AG04450 (cell line): Measurements from ENCODE around the gene CDKAL1. TPM values are rescaled to one million over a fixed set of nuclear protein-coding genes. Genes with fewer than 3 reads are reported as not detected.

ENCODE experiments used
- CTCF ChIA-PET: fragments of 300-600, 350-600 bp; formaldehyde crosslinking; extraction: SDS; loops from one replicate; lab custom pipeline; 2022; ENCODE audit warnings: antibody characterized with exemption, inconsistent platforms; lab: Charles Lee
- POLR2A ChIA-PET: fragments of 350-600 bp; formaldehyde crosslinking; extraction: SDS; loops from one replicate; lab custom pipeline; 2021; ENCODE audit warnings: antibody characterized with exemption, inconsistent platforms; lab: Yijun Ruan, JAX
- DNase-seq: peaks from one replicate; pipeline ENCODE4 v3.0.0-alpha.2; 2011; ENCODE audit warnings: low read depth, low spot score
- H3K27ac ChIP-seq: one replicate; pipeline ENCODE4 v1.5.1; 2012; ENCODE audit warnings: low read depth, low read length, control low read depth
- H3K27me3 ChIP-seq: one replicate; pipeline ENCODE4 v1.6.0; 2012; ENCODE audit warnings: low read length; ENCODE audit not compliant: control insufficient read depth, insufficient read depth
- H3K4me3 ChIP-seq: 2 replicates; pipeline ENCODE4 v1.5.1; 2011; ENCODE audit warnings: mild to moderate bottlenecking, low read depth, low read length, control low read depth
- H3K9me3 ChIP-seq: 2 replicates; pipeline ENCODE4 v1.5.1; 2012; ENCODE audit warnings: low read length; ENCODE audit not compliant: control insufficient read depth, insufficient read depth
- polyA plus RNA-seq: library from polyadenylated mRNA; depleted of rRNA; stranded (reverse); fragments of >200 nt; gene quantifications from 2 replicates; pipeline ENCODE4 v1.2.3, GENCODE V29; 2011
- TF ChIP-seq, protein P1 (sequence below): IDR thresholded peaks from 2 replicates; pipeline ENCODE4 v1.5.1; 2011; ENCODE audit warnings: low read depth, low read length, control low read depth, inconsistent platforms

The CDKAL1 gene
- polyA plus RNA-seq, 1 experiment: 9.2 TPM

DNA sequence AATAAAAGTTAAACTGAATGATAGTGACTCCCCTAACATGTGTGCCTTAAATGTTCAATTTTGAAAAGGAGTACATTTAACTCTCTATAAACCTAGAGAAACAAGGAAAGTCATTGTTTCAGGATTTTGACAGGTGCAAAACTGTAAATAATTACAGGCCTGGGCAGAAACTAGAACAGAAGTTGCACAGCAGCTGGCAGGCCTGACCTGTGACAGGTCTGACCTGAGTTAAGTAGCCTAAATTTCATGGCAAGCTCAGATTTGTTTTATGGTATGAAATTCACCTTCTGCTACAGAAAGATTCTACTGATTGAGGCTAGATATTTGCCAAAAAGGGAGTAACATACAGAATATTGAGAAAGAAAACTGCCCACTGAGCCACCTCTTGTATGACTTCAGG is 166.1 kb downstream of the CDKAL1 start:
- H3K4me3 ChIP-seq: no peak overlapping the region
- TF ChIP-seq, protein P1, sequence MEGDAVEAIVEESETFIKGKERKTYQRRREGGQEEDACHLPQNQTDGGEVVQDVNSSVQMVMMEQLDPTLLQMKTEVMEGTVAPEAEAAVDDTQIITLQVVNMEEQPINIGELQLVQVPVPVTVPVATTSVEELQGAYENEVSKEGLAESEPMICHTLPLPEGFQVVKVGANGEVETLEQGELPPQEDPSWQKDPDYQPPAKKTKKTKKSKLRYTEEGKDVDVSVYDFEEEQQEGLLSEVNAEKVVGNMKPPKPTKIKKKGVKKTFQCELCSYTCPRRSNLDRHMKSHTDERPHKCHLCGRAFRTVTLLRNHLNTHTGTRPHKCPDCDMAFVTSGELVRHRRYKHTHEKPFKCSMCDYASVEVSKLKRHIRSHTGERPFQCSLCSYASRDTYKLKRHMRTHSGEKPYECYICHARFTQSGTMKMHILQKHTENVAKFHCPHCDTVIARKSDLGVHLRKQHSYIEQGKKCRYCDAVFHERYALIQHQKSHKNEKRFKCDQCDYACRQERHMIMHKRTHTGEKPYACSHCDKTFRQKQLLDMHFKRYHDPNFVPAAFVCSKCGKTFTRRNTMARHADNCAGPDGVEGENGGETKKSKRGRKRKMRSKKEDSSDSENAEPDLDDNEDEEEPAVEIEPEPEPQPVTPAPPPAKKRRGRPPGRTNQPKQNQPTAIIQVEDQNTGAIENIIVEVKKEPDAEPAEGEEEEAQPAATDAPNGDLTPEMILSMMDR: no peak
- no peak for DNase-seq
- CTCF ChIA-PET: interaction anchor here (0.7 kb wide), 1 partner anchor 888 kb away, joined by 4 read pairs; no protein-coding TSS in a partner anchor
- POLR2A ChIA-PET: no interaction called here
- no peak overlapping the region for H3K27ac ChIP-seq
- no peaks in the 10 kb centered on the region; the same call in 1 of the 2 replicates for H3K9me3 ChIP-seq
- H3K27me3 ChIP-seq: no peaks in the 10 kb centered on the region

DNA sequence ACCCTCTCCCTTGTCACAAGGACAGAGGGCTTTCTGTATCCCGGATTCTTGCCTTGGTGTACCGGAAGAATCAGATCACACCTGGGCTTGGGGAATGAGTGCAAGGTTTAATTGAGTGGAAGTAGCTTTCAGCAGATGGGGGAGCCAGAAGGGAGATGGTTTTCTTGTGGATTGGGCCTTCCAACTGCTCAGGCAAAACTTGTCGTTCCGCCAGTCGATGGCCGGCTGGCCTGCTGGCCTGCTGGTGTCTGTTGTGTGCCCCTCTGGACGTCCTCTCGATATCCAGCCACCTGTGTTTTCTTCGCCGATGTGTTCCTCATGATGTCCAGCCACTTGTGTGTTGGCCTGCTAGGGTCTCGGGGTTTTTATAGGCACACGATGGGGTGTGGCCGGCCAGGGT is 168.1 kb downstream of the CDKAL1 start:
- POLR2A ChIA-PET: no interaction called here
- no peak overlapping the region for H3K4me3 ChIP-seq
- CTCF ChIA-PET: no interaction called here
- TF ChIP-seq, protein P1: no peak
- DNase-seq: no peak
- H3K27me3 ChIP-seq: no peaks in the 10 kb centered on the region
- no peaks in the 10 kb centered on the region; the same call in 1 of the 2 replicates for H3K9me3 ChIP-seq
- H3K27ac ChIP-seq: no peak overlapping the region

DNA sequence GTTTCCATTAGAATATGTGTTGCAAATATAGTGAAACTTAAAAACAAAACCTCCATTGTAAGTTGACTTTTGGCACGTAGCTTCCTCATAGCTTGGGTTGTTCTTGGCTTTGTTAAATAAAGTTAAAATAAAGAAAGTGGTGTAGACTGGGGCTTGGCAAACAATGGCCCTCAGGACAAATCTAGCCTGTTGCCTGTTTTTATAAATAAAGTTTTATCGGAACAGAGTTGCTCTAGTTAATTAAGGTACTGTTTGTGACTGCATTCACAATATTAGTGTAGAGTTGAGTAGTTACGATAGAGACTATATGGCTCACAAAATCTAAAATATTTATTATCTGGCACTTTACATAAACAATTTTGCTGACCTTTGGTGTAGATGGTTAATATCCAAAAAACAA is 168.8 kb downstream of the CDKAL1 start:
- TF ChIP-seq, protein P1: no peak
- no peak overlapping the region for H3K27ac ChIP-seq
- POLR2A ChIA-PET: interaction anchor here (0.7 kb wide), 1 partner anchor 890 kb away, joined by 3 read pairs; the partner anchor contains the start of gene SOX4
- no peaks in the 10 kb centered on the region; the same call in 1 of the 2 replicates for H3K9me3 ChIP-seq
- DNase-seq: no peak
- no peak overlapping the region for H3K4me3 ChIP-seq
- CTCF ChIA-PET: no interaction called here
- no peaks in the 10 kb centered on the region for H3K27me3 ChIP-seq

DNA sequence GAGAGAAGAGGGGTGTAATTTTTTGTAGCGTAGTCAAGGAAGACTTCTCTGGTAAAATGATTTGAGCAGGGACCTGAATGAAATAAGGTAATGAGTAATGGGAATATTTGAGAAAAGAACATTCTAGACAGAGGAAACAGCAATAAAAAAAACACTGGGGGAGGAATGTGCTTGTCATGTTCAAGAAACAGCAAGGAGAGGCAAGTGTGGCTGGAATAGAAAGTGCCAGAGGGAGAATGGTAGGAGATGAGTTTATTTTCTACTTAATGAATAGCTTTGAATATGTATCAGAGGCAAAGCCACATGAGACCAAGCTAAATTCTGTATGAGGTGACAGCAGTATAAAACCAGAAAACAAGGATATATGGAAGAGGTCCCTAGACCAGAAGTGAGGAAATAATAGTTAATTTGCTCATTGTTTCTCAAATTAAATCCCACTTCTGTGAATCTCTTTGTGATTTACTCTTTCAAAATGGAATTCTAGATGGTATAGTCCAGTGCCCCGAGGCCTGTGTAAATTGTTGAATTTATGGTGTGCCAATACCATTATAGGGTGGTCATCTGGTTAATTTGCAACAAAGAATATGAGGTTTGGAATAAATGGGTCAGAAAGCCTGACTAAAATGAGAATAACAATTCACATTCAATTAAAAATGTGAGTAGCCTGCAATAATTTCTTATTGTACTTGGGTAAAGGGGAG is 170.2 kb downstream of the CDKAL1 start:
- TF ChIP-seq, protein P1: no peak
- Histone ChIP-seq H3K9me3 (no peaks in the 10 kb centered on the region; the same call in 1 of the 2 replicates), H3K4me3 (no peak overlapping the region), H3K27me3 (no peaks in the 10 kb centered on the region), H3K27ac (no peak overlapping the region)
- ChIA-PET POLR2A (no interaction called here), CTCF (no interaction called here)
- DNase-seq: no peak

DNA sequence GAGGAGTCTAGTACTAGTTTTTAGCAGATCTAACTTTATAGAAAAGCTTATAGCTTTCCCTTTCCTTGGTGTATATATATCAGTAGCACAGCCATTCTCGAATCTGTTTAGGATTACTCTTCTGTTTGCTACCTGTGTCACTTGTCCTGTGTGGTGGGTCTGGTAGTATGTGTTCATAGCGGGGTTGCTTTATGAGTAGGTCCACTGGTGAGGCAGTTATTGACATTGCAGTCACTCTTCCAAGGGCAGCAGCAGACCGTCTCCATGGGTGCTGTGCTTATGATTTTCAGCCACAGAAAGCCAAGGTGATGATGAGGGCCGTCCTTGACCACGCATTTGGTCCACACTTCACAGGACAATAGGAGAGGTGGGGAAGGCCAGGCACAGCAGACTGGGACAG is 171.5 kb downstream of the CDKAL1 start:
- CTCF ChIA-PET: no interaction called here
- Histone ChIP-seq H3K9me3 (no peaks in the 10 kb centered on the region; the same call in 1 of the 2 replicates), H3K4me3 (no peak overlapping the region), H3K27ac (no peak overlapping the region), H3K27me3 (no peaks in the 10 kb centered on the region)
- POLR2A ChIA-PET: no interaction called here
- TF ChIP-seq, protein P1: no peak
- DNase-seq: no peak
